Tibial nerve (tissue), 4 donors: ENCODE measurements around the gene IFI16.

Source experiments
- CTCF ChIP-seq, 5 experiments: fragments of 200-600 bp in 3 of 5; fragments of 450-650 bp in 2 of 5; sonication (generic) in 3 of 5; IDR thresholded peaks; one replicate each; pipeline ENCODE4 v1.5.1; 2016 to 2019; ENCODE audit warnings: antibody characterized with exemption in 5 of 5, mild to moderate bottlenecking in 3 of 5, moderate library complexity in 2 of 5
- EP300 ChIP-seq, 2 donors: sonication (generic); formaldehyde crosslinking; IDR thresholded peaks; one replicate each; pipeline ENCODE4 v1.6.1; 2017; ENCODE audit warnings: antibody characterized with exemption in 2 of 2, mild to moderate bottlenecking in 1 of 2
- POLR2A ChIP-seq, 2 donors: fragments of 450-650 bp; IDR thresholded peaks; one replicate each; pipeline ENCODE4 v1.6.1; 2017; ENCODE audit warnings: antibody characterized with exemption in 2 of 2, mild to moderate bottlenecking in 2 of 2, moderate library complexity in 2 of 2

DNA sequence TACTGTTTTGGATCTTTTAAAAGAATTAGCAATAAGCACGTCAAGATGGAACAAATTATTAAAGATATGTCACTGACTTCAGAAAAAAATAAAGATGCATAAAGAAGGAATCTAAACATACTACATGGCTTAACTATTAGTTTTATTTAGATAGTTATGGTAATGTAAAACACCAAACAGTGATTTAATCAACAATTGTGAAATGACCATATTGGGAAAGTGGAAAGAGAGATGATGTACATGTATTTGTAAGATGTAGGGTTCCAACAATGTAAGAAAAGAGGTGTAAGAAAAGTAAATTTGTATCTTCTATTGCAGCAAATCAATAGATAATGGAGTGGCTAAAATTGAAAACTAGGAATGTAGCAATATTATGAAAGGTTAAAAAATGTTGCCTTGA lies 73.3 kb downstream of the IFI16 start:
- TF ChIP-seq POLR2A (IDR thresholded peaks at IDR 0.05) (no peak), CTCF (IDR thresholded peaks at IDR 0.05) (no peak), EP300 (IDR thresholded peaks at IDR 0.05) (no peak)
